Cardiac muscle cell (in vitro differentiated cells and primary cell): Measurements from ENCODE around the gene GOLGA2. TPM values are rescaled to one million over a fixed set of nuclear protein-coding genes. Genes with fewer than 3 reads are reported as not detected.
A peak's percentile ranks its signal among the peaks of the same experiment; 100 is the strongest.

Experiments
- DNase-seq, 2 donors: peaks; one replicate each; pipeline versions ENCODE4 v3.0.0 to v3.0.0-alpha.2; 2010 to 2017; ENCODE audit warnings: low read depth in 1 of 2, low spot score in 1 of 2
- H3K27ac ChIP-seq: fragments of 200-600 bp; sonication (generic); 2 replicates; pipeline ENCODE4 v1.5.1; 2016
- H3K27me3 ChIP-seq: fragments of 200-600 bp; sonication (generic); 2 replicates; pipeline ENCODE4 v1.6.0; 2016; ENCODE audit warnings: control low read depth
- H3K36me3 ChIP-seq: fragments of 200-600 bp; sonication (generic); 2 replicates; pipeline ENCODE4 v1.5.1; 2016; ENCODE audit warnings: control low read depth
- H3K4me1 ChIP-seq: fragments of 200-600 bp; sonication (generic); 2 replicates; pipeline ENCODE4 v1.8.1; 2017; ENCODE audit warnings: low read depth, mild to moderate bottlenecking, mixed run types
- H3K4me3 ChIP-seq: fragments of 200-600 bp; sonication (generic); 2 replicates; pipeline ENCODE4 v1.5.1; 2016; ENCODE audit warnings: mild to moderate bottlenecking
- H3K9me3 ChIP-seq: fragments of 200-600 bp; sonication (generic); 2 replicates; pipeline ENCODE4 v1.5.1; 2017; ENCODE audit warnings: low read depth, mild to moderate bottlenecking, control low read depth
- CTCF ChIP-seq: IDR thresholded peaks from 2 replicates; pipeline ENCODE4 v1.5.1; 2012; ENCODE audit warnings: low read depth, mild to moderate bottlenecking, low read length
- polyA plus RNA-seq: library from polyadenylated mRNA; unstranded; fragments of >200 nt; fragmentation: Nextera tagmentation; extraction: Ambion mirVana; gene quantifications from 2 replicates; pipeline ENCODE4 v1.2.1, GENCODE V29; 2016
- total RNA-seq: library from RNA; depleted of rRNA; stranded (reverse); fragments of >200 nt; gene quantifications from 2 replicates; pipeline ENCODE4 v1.2.3, GENCODE V29; 2016

The GOLGA2 gene
- total and polyA plus RNA-seq, 2 experiments from 2014 or later = 32.0 to 95.3 TPM

DNA sequence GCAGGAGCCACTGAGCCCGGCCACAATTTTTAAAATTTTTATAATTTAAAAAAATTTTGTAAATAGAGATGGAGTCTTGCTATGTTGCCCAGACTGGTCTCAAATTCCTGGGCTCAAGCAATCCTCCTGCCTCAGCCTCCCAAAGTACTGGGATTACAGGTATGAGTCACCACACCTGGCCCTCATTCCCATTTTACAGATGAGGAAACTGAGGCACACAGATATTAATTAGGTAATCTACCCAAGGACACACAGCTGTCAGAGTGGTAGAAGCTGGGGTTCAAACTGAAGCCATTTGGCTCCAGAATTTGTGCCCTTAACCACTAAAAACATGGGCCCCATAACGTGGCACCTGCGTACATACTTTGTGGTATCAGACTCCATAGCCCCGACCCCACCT lies 38.9 kb upstream of the GOLGA2 start:
- Histone ChIP-seq H3K4me1 (no peaks in the 10 kb centered on the region), H3K4me3 (no peak overlapping the region), H3K36me3 (peaks cover 27% of the 10 kb centered on the region), H3K9me3 (no peaks in the 10 kb centered on the region), H3K27ac (no peak overlapping the region), H3K27me3 (no peaks in the 10 kb centered on the region)
- no peak for TF ChIP-seq CTCF
- no peak for DNase-seq

DNA sequence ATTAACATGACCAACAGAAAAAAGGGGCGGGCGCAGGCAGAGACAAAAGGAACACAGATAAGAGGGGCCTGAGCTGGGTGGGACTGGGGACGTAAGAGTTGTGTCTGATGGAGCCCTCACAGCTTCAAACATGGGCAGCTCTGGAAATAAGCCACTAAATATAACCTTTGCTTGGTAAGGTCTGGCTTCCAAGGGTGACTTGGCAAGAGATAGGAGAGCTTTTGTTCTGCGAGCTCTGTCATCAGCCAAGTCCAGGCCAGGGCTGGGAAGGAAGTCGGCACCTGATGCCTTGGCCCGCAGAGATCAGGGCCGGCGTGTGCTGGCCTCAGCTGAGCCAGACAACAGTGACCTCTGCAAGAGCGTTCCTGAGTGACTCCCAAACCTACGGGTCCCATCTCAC lies 34.7 kb upstream of the GOLGA2 start:
- peaks cover 20% of the 10 kb centered on the region for H3K36me3 ChIP-seq
- no peak overlapping the region for H3K4me3 ChIP-seq
- no peaks in the 10 kb centered on the region for H3K4me1 ChIP-seq
- H3K9me3 ChIP-seq = no peaks in the 10 kb centered on the region
- peak overlapping the region; percentile 73 for H3K27ac ChIP-seq
- no peak for TF ChIP-seq CTCF
- no peaks in the 10 kb centered on the region for H3K27me3 ChIP-seq
- DNase-seq = no peak

GRCh38 chr9:128309551-128309950 lies 33.7 kb upstream of the GOLGA2 start:
- Histone ChIP-seq H3K36me3 (peaks cover 13% of the 10 kb centered on the region), H3K9me3 (no peaks in the 10 kb centered on the region), H3K4me1 (no peaks in the 10 kb centered on the region), H3K27me3 (no peaks in the 10 kb centered on the region), H3K4me3 (no peak overlapping the region), H3K27ac (peak overlapping the region; percentile 73)
- DNase-seq = no peak
- TF ChIP-seq CTCF = no peak

GRCh38 chr9:128304971-128305288 lies 29.1 kb upstream of the GOLGA2 start:
- no peaks in the 10 kb centered on the region for H3K27me3 ChIP-seq
- H3K36me3 ChIP-seq = peaks cover 4% of the 10 kb centered on the region
- H3K27ac ChIP-seq = no peak overlapping the region
- no peak for DNase-seq
- TF ChIP-seq CTCF = no peak
- no peaks in the 10 kb centered on the region for H3K4me1 ChIP-seq
- no peaks in the 10 kb centered on the region for H3K9me3 ChIP-seq
- no peak overlapping the region for H3K4me3 ChIP-seq

GRCh38 chr9:128304136-128304970 lies 28.5 kb upstream of the GOLGA2 start:
- DNase-seq = no peak
- Histone ChIP-seq H3K27me3 (no peaks in the 10 kb centered on the region), H3K36me3 (peaks cover under 1% of the 10 kb centered on the region), H3K27ac (no peak overlapping the region), H3K4me1 (no peaks in the 10 kb centered on the region), H3K9me3 (no peaks in the 10 kb centered on the region), H3K4me3 (no peak overlapping the region)
- TF ChIP-seq CTCF = no peak
